K562 (cell line): ENCODE measurements around the gene PIK3CB. TPM values are rescaled to one million over a fixed set of nuclear protein-coding genes. Genes with fewer than 3 reads are reported as not detected.

Experiments
- BDP1 ChIP-seq: IDR thresholded peaks from 3 replicates; pipeline ENCODE4 v1.6.1; 2011; ENCODE audit not compliant: insufficient read length, insufficient read depth
- CEBPB ChIP-seq: fragments of 450-650 bp; IDR thresholded peaks from 2 replicates; pipeline ENCODE4 v1.6.1; 2016; ENCODE audit warnings: missing genetic modification characterization, missing compliant biosample characterization
- CREBBP ChIP-seq: IDR thresholded peaks from one replicate; pipeline ENCODE4 v1.6.1; 2012; ENCODE audit warnings: low read depth, mild to moderate bottlenecking, control low read depth, inconsistent platforms, low read length
- GATAD2A ChIP-seq: fragments of 450-650 bp; IDR thresholded peaks from 2 replicates; pipeline ENCODE4 v1.6.1; 2017
- HDAC8 ChIP-seq: fragments of 450-650 bp; IDR thresholded peaks from 2 replicates; pipeline ENCODE4 v1.6.1; 2016; ENCODE audit warnings: mild to moderate bottlenecking, missing genetic modification characterization, moderate library complexity, missing compliant biosample characterization
- KAT7 ChIP-seq: sonication (generic); formaldehyde crosslinking; IDR thresholded peaks from 2 replicates; pipeline ENCODE4 v1.8.0; 2022; ENCODE audit warnings: missing genetic modification reagents, mild to moderate bottlenecking, borderline replicate concordance
- MAFG ChIP-seq: fragments of 450-650 bp; conservative IDR thresholded peaks from 2 replicates; pipeline ENCODE4 v1.6.1; 2016; ENCODE audit warnings: missing genetic modification characterization, missing compliant biosample characterization
- RAD51 ChIP-seq: fragments of 450-650 bp; IDR thresholded peaks from 2 replicates; pipeline ENCODE4 v1.7.1; 2016; ENCODE audit warnings: low read depth, mild to moderate bottlenecking, borderline replicate concordance
- RBFOX2 ChIP-seq: fragments of 200-400 bp; formaldehyde crosslinking; IDR thresholded peaks from 2 replicates; pipeline ENCODE4 v1.6.1; 2017; ENCODE audit warnings: low read depth, mild to moderate bottlenecking, low read length, moderate library complexity
- SIN3B ChIP-seq: fragments of 450-650 bp; IDR thresholded peaks from 2 replicates; pipeline ENCODE4 v1.6.1; 2017; ENCODE audit warnings: low read depth, mild to moderate bottlenecking, moderate library complexity
- TAF9B ChIP-seq: fragments of 450-650 bp; IDR thresholded peaks from 2 replicates; pipeline ENCODE4 v1.6.1; 2018; ENCODE audit warnings: mild to moderate bottlenecking; ENCODE audit not compliant: partially characterized antibody
- TCFL5 ChIP-seq: fragments of 250-450 bp; sonication (Bioruptor Pico); conservative IDR thresholded peaks from 2 replicates; pipeline ENCODE4 v1.6.1; 2021; ENCODE audit warnings: mild to moderate bottlenecking, moderate library complexity, matching md5 sums
- TEAD4 ChIP-seq, 2 experiments: sonication (generic) in 1 of 2; formaldehyde crosslinking in 1 of 2; IDR thresholded peaks; 2 replicates each; pipeline versions ENCODE4 v1.6.1 to v1.8.0; 2012 to 2022; ENCODE audit warnings: borderline replicate concordance in 1 of 2, inconsistent platforms in 1 of 2, low read length in 1 of 2, mild to moderate bottlenecking in 1 of 2, missing genetic modification reagents in 1 of 2
- ZNF23 ChIP-seq: fragments of 250-450 bp; sonication (Bioruptor Pico); IDR thresholded peaks from 2 replicates; pipeline ENCODE4 v1.4.0; 2020; ENCODE audit warnings: mild to moderate bottlenecking
- ZNF263 ChIP-seq: sonication (generic); formaldehyde crosslinking; IDR thresholded peaks from 2 replicates; pipeline ENCODE4 v1.8.0; 2022; ENCODE audit warnings: mild to moderate bottlenecking, missing genetic modification reagents, borderline replicate concordance
- ZNF444 ChIP-seq: fragments of 250-450 bp; sonication (Bioruptor Pico); IDR thresholded peaks from 2 replicates; pipeline ENCODE4 v1.4.0; 2020; ENCODE audit warnings: mild to moderate bottlenecking, moderate library complexity
- ZNF584 ChIP-seq: fragments of 200-800 bp; sonication (Bioruptor generic); IDR thresholded peaks from 2 replicates; pipeline ENCODE4 v1.6.1; 2016; ENCODE audit warnings: low read depth, mild to moderate bottlenecking, missing genetic modification characterization, missing compliant biosample characterization
- polyA plus RNA-seq, 8 experiments: library from polyadenylated mRNA; depleted of rRNA in 4 of 8; stranded (reverse) in 5 of 8; unstranded in 3 of 8; fragments of >200 nt; fragmentation: Nextera tagmentation in 2 of 8; fragmentation: Illumina TruSeq in 1 of 8; extraction: Ambion mirVana in 2 of 8; extraction: Trizol in 1 of 8; gene quantifications; 2 replicates each; pipeline versions ENCODE4 v1.2.1 to v1.2.3, GENCODE V29; 2011 to 2014; ENCODE audit warnings: inconsistent platforms in 1 of 8, missing spikeins in 1 of 8
- total RNA-seq, 7 experiments: library from RNA; depleted of rRNA in 6 of 7; stranded (reverse); fragments of >200 nt in 6 of 7; fragmentation: Illumina TruSeq in 2 of 7; extraction: Trizol in 2 of 7; gene quantifications; 2 replicates each; pipeline versions ENCODE4 v1.2.1 to v1.2.3, GENCODE V29; 2011 to 2021; ENCODE audit warnings: low replicate concordance in 1 of 7
- TF ChIP-seq, protein P1 (sequence below), 2 experiments: fragments of 450-650 bp; formaldehyde crosslinking in 1 of 2; IDR thresholded peaks; 2 replicates each; pipeline versions ENCODE4 v1.4.0 to v1.6.1; 2014 to 2020; ENCODE audit warnings: mild to moderate bottlenecking in 2 of 2, borderline replicate concordance in 1 of 2, low read depth in 1 of 2
- TF ChIP-seq, protein P2 (sequence below): sonication (generic); formaldehyde crosslinking; IDR thresholded peaks from 2 replicates; pipeline ENCODE4 v1.8.0; 2022; ENCODE audit warnings: mild to moderate bottlenecking, missing genetic modification reagents
- TF ChIP-seq, protein P3 (sequence below): IDR thresholded peaks from 3 replicates; pipeline ENCODE4 v1.6.1; 2011; ENCODE audit warnings: borderline replicate concordance, mild to moderate bottlenecking; ENCODE audit not compliant: insufficient read length, insufficient read depth

Gene PIK3CB
- total and polyA plus RNA-seq, 9 of the 15 experiments (the other 6 are each of a cell fraction or from before 2014, with no cell fraction given) = 15.3 to 62.6 (median 28.3) TPM

DNA sequence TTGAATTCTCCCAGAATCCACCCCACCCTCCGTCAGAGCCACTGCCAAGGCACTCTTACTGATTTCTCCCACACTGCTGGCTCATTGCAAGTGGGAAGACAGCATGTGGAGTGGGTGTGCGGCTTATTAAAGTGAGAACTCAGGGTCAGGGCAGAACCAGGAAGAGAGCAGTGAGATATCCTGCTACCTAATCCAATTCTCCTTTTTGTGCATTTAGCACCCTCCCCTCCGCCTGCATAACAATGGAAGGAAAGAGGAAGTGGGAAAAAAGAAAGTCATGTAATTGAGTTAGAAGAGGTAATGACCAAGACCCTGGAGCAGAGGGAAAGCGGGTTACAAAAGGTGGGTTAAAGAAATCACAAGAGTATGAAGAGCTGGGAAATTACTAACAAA lies 27.8 kb upstream of the PIK3CB start (continued):
- TF ChIP-seq, protein P1, sequence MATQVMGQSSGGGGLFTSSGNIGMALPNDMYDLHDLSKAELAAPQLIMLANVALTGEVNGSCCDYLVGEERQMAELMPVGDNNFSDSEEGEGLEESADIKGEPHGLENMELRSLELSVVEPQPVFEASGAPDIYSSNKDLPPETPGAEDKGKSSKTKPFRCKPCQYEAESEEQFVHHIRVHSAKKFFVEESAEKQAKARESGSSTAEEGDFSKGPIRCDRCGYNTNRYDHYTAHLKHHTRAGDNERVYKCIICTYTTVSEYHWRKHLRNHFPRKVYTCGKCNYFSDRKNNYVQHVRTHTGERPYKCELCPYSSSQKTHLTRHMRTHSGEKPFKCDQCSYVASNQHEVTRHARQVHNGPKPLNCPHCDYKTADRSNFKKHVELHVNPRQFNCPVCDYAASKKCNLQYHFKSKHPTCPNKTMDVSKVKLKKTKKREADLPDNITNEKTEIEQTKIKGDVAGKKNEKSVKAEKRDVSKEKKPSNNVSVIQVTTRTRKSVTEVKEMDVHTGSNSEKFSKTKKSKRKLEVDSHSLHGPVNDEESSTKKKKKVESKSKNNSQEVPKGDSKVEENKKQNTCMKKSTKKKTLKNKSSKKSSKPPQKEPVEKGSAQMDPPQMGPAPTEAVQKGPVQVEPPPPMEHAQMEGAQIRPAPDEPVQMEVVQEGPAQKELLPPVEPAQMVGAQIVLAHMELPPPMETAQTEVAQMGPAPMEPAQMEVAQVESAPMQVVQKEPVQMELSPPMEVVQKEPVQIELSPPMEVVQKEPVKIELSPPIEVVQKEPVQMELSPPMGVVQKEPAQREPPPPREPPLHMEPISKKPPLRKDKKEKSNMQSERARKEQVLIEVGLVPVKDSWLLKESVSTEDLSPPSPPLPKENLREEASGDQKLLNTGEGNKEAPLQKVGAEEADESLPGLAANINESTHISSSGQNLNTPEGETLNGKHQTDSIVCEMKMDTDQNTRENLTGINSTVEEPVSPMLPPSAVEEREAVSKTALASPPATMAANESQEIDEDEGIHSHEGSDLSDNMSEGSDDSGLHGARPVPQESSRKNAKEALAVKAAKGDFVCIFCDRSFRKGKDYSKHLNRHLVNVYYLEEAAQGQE (IDR thresholded peaks at IDR 0.05; ENCODE audit: borderline replicate concordance) = 0 out of 2 replicates have a peak, but pooled peaks have one; percentile 6
- TF ChIP-seq, protein P1 (CRISPR knock-in tag; IDR thresholded peaks at IDR 0.05; ENCODE audit: low read depth) = no peak
- TF ChIP-seq, protein P2, sequence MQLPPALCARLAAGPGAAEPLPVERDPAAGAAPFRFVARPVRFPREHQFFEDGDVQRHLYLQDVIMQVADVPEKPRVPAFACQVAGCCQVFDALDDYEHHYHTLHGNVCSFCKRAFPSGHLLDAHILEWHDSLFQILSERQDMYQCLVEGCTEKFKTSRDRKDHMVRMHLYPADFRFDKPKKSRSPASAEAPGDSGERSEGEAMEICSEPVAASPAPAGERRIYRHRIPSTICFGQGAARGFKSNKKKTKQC (CRISPR knock-in tag) = no peak
- no peak for TF ChIP-seq TCFL5 (CRISPR knock-in tag)
- no peak for TF ChIP-seq RAD51
- no peak for TF ChIP-seq HDAC8
- TF ChIP-seq RBFOX2 = no peak
- no peak for TF ChIP-seq CEBPB (tag)
- TF ChIP-seq ZNF23 (CRISPR knock-in tag) = no peak
- TF ChIP-seq MAFG (tag) = peak; percentile 24; the same call in 1 of the 2 replicates
- no peak for TF ChIP-seq CREBBP
- no peak for TF ChIP-seq ZNF263 (CRISPR knock-in tag)
- TF ChIP-seq TAF9B = no peak
- TF ChIP-seq ZNF444 (CRISPR knock-in tag) = no peak
- TF ChIP-seq, protein P3, sequence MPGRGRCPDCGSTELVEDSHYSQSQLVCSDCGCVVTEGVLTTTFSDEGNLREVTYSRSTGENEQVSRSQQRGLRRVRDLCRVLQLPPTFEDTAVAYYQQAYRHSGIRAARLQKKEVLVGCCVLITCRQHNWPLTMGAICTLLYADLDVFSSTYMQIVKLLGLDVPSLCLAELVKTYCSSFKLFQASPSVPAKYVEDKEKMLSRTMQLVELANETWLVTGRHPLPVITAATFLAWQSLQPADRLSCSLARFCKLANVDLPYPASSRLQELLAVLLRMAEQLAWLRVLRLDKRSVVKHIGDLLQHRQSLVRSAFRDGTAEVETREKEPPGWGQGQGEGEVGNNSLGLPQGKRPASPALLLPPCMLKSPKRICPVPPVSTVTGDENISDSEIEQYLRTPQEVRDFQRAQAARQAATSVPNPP = no peak
- TF ChIP-seq KAT7 = no peak
- TF ChIP-seq TEAD4 (IDR thresholded peaks at IDR 0.05; ENCODE audit: low read length) = no peak
- no peak for TF ChIP-seq TEAD4 (CRISPR knock-in tag; IDR thresholded peaks at IDR 0.05; ENCODE audit: borderline replicate concordance)
- no peak for TF ChIP-seq ZNF584 (CRISPR knock-in tag)
- 0 out of 2 replicates have a peak, but pooled peaks have one; percentile 5 for TF ChIP-seq GATAD2A
- no peak for TF ChIP-seq SIN3B
- no peak for TF ChIP-seq BDP1
